ENCODE measurements around the gene ABLIM1.

Gene ABLIM1

DNA sequence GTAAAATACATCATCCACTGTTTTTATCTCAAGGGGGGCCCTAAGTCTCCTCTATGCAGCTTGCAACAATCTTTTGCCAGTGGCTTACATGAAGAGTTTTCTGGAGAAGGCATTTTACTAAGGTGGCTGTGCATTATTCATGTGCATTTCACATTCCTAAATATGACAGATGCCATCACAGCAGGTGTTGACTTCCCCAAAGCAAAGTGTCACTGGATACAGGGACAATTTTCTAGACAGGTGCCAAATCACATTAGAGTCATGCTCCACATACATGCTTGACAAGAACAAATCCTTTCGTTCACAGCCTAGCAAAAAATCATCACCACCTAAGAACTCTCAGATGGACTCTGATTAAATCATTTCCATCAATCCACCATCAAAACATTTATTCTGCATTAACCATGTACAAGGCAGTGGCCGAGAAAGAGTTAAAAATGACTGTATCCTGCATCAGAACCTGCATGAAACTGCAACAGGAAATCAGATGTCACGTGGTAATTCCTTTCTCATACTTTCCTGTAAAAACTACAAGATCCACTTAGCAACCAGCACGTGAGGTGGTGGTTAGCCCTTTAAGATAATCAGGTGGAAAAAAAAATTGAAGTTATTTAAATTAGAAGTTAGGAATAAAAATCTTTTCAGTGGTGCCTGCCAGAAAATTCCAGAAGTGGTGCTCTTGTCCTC lies 165.6 kb downstream of the ABLIM1 start:
- no peak overlapping the region for H3K4me3 ChIP-seq (ENCODE audit: low read length)
- TF ChIP-seq, protein P1, sequence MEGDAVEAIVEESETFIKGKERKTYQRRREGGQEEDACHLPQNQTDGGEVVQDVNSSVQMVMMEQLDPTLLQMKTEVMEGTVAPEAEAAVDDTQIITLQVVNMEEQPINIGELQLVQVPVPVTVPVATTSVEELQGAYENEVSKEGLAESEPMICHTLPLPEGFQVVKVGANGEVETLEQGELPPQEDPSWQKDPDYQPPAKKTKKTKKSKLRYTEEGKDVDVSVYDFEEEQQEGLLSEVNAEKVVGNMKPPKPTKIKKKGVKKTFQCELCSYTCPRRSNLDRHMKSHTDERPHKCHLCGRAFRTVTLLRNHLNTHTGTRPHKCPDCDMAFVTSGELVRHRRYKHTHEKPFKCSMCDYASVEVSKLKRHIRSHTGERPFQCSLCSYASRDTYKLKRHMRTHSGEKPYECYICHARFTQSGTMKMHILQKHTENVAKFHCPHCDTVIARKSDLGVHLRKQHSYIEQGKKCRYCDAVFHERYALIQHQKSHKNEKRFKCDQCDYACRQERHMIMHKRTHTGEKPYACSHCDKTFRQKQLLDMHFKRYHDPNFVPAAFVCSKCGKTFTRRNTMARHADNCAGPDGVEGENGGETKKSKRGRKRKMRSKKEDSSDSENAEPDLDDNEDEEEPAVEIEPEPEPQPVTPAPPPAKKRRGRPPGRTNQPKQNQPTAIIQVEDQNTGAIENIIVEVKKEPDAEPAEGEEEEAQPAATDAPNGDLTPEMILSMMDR (conservative IDR thresholded peaks at IDR 0.05; ENCODE audit: low read length), result no peak
- no peak for DNase-seq (ENCODE audit: low read depth)

DNA sequence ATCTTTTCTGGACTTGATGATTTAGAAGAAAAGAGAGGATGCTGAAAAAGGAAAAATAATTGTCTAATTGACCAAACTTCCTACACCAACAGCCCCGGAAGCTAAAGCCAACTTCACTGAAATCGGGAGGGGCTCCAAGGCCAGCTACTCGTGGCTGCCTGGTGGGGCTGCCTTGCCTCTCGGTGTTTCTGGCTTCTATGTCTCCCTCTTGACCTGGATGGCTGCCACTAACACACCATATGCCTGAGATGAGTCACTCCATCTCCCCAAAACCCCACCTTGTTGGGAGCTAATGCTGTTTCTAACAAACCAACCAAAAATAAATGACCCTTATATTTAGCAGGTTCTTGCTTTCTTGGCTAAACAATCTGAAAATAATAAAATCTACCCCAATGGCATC lies 166.1 kb downstream of the ABLIM1 start:
- no peak for DNase-seq (ENCODE audit: low read depth)
- no peak overlapping the region for H3K4me3 ChIP-seq (ENCODE audit: low read length)
- TF ChIP-seq, protein P1 (conservative IDR thresholded peaks at IDR 0.05; ENCODE audit: low read length), result no peak

DNA sequence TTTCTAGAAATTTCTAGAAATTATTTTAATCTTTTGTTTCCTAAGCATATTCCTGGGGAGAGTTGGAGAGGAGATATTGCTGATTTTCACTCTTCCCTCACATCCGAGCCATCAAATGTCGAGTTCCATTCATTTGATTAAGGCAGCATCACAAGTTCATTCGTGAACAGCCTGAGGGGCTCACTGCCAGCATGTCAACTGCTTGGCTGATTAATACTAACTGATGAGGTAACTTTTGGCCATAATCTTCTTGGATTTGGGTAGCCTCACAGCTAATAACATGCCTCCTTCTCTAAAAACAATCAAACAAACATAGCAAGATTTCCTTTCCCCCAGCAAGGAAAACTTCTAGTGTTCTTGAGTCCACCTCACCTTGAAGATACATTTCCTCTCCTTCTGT lies 166.7 kb downstream of the ABLIM1 start:
- TF ChIP-seq, protein P1 (conservative IDR thresholded peaks at IDR 0.05; ENCODE audit: low read length), result no peak
- no peak overlapping the region for H3K4me3 ChIP-seq (ENCODE audit: low read length)
- no peak for DNase-seq (ENCODE audit: low read depth)

DNA sequence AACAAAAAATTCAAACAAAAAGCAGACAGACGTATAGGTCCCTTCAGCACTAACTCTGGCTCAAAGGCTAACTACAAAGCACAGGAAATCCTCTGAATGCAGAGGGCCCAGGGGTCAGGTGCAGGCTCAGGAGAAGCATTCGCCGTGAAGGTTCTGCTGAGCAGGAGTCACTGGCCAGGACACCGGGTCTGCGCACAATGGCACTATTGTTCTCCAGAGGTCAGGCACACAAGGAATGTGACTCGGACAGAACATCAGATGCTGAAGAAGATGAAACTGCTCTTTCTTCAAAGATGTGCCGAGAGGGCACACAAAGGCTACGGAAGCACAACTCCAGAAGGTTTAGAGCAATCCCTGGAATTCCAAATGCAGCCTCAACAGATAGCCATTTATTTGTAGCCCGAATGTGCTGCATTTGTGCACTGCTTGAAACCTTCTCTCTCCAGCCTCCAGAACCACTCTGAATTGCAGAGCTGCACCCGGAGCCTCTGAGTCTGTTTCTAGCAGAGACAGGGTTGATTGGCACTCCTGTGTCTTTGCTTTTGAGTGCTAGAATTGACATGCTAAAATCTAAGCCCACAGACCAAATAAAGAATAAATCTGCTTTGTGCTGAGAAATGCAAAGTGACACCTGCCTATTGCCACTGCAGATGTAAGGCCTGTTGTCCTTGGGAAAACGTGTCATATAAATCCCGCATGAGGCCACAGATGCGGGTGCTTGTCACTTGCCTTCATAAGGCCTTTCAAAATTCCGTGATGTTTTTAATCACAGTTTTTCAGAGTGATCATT lies 168.4 kb downstream of the ABLIM1 start:
- no peak overlapping the region for H3K4me3 ChIP-seq (ENCODE audit: low read length)
- TF ChIP-seq, protein P1 (conservative IDR thresholded peaks at IDR 0.05; ENCODE audit: low read length), result no peak
- no peak for DNase-seq (ENCODE audit: low read depth)

DNA sequence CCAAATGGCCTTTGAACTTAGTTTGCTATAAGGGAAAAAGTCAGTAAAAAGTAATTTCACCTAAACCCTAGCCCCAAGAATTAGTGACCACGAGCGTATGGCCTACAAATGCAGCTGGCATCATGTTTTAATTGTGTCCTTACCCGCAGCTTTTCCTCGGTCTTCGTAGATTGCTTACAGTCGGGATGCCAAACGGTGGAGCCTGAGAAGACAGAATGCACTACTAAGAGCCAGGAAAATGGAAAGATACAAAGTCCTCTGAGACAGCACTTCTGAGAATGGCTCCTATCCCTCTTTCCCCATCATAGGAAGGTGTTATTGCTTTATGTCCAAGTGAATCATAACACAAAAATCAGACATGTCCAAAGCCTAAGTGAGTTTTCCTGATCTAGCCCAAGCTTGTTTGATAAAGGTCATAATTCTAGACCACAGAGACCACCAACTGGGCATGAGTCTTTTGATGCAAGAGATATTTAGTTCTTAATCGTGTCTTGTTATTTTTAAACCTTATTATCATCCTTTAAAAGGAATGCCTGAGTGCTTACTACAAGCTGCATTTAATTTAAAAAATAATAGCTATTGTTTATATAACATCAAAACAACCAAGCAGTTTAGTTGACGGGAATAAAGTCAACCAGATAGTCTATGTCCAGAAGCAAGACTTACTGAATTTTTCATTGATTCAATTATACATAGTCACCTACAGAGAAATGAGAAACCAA lies 170.1 kb downstream of the ABLIM1 start:
- no peak overlapping the region for H3K4me3 ChIP-seq (ENCODE audit: low read length)
- TF ChIP-seq, protein P1 (conservative IDR thresholded peaks at IDR 0.05; ENCODE audit: low read length), result no peak
- no peak for DNase-seq (ENCODE audit: low read depth)

DNA sequence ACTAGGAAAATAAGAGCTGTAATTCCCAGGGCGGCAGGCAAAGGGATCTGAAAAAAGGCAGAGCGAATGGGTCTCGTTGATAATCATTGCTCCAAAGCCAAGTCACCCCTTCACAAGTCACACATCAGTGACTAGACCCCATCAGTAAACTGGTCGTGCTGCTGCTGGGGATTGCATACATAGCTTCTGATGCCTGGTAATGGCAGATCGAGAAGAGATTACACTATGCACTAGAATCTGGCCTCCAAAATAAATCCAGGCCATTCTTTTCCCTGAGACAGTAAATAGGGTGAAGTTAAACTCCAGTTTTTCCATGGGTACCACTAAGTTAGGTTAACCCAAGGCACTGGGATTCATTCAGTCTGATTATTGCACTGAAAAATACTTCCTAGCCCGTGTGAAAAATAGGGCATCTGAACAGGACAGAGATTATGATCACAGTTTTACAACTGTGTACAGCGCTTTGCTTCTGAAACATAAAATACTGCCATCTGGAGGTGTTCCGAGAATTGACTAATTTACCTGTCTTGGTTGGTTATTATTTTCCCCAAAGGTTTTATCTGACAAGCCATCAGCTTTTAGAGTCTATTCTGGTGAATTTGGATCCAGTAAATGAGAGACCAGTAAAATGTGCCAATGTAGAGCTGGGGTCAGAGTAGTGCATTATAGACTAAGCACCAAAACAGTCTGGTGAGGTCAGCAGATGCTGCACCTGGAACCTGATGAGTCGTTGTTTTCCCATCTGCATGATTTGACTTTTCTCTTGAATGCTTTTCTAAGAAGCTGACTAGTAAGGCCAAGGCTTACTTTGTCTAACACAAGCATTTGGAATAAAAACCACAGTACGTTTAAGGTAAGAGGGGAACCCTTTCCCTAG lies 170.9 kb downstream of the ABLIM1 start:
- DNase-seq (ENCODE audit: low read depth), result no peak
- H3K4me3 ChIP-seq (ENCODE audit: low read length), result no peak overlapping the region
- TF ChIP-seq, protein P1 (conservative IDR thresholded peaks at IDR 0.05; ENCODE audit: low read length), result no peak

Measured in AG10803 (cell line).